ENCODE results near the gene TMEM167B. TPM values are rescaled to one million over a fixed set of nuclear protein-coding genes. Genes with fewer than 3 reads are reported as not detected.

TMEM167B gene
- total and polyA plus RNA-seq, 9 donors = 18.2 to 58.0 (median 41.9) TPM

DNA sequence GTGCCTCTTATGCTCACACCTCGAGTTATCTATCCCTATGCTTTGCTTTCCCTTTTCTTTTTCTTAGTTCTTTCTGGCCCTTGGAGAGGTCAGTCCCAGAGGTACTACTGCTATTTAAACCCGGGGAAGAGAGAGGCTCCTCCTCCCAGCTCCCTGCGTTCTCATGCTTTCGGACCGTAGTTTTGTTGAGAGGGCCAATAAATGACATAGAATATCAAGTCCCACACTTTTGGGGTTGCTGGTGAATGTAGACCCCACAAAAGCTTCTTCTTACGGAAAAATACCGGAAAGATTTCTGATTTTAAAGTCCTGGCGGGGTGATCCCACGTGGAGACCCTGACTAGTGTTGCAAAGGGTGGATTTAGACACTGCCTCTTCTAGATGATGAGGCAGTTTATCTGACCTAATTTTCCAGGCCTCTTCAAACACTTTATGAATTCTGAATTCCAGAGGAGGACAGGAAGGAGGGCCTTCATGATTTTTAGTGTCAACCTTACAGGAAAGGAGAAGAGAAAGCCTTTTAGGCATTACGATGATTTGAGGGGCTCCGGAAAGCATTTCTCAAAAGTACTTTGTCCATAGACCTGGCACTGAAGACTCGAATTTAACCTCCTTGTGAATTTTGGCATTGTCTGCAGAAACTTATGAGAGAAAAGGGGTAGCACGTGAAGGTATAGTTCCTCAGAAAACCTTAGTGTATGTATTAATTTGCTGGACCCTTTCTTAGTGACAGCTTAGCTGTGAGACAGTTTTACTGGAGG is 694 bp downstream of the TMEM167B start:
- WGBS, 3 donors = 2 to 3% (median 3%) methylated on average over 13 of the region's 13 CpGs
- intact Hi-C loops (cut with DNase I) = loop anchor here in 1 of 4 donors (10.0 kb wide), 1 partner anchor 136 kb away; no protein-coding TSS in a partner anchor
- peaks cover 4% of the 10 kb centered on the region for H3K4me1 ChIP-seq (ENCODE audit: insufficient read depth)

DNA sequence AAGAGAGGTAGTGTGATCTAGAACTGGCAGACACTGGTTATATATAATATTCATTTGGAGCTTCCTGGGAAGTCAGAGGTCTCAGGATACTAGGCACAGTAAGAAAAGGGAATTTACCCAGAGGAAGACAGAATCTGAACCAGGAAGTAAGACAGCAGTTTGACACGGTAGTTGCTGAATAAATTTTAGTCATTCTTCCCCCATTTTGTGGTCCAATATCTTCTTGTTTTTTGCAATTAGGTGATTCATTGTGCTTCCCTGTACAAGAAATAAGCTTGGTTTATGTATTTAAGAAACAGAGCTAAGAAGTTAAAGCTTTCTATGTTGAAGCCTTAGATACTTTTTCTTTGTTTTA is 1.3 kb downstream of the TMEM167B start:
- intact Hi-C loops (cut with DNase I) = loop anchor here in 1 of 4 donors (10.0 kb wide), 1 partner anchor 137 kb away; no protein-coding TSS in a partner anchor
- TF ChIP-seq POLR2A (IDR thresholded peaks at IDR 0.05) (no peak), EP300 (IDR thresholded peaks at IDR 0.05) (no peak)
- TF ChIP-seq, protein P1, sequence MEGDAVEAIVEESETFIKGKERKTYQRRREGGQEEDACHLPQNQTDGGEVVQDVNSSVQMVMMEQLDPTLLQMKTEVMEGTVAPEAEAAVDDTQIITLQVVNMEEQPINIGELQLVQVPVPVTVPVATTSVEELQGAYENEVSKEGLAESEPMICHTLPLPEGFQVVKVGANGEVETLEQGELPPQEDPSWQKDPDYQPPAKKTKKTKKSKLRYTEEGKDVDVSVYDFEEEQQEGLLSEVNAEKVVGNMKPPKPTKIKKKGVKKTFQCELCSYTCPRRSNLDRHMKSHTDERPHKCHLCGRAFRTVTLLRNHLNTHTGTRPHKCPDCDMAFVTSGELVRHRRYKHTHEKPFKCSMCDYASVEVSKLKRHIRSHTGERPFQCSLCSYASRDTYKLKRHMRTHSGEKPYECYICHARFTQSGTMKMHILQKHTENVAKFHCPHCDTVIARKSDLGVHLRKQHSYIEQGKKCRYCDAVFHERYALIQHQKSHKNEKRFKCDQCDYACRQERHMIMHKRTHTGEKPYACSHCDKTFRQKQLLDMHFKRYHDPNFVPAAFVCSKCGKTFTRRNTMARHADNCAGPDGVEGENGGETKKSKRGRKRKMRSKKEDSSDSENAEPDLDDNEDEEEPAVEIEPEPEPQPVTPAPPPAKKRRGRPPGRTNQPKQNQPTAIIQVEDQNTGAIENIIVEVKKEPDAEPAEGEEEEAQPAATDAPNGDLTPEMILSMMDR (IDR thresholded peaks at IDR 0.05) = no peak

More for the DNA sequence above, 694 bp downstream of the TMEM167B start:
- Histone ChIP-seq H3K4me3 (peak overlapping the region; percentile 89), H3K36me3 (no peaks in the 10 kb centered on the region), H3K9me3 (no peaks in the 10 kb centered on the region), H3K27ac (peak overlapping the region; percentile 56 to 67), H3K27me3 (no peaks in the 10 kb centered on the region)
- no peak for TF ChIP-seq EP300 (IDR thresholded peaks at IDR 0.05)
- TF ChIP-seq, protein P1 (IDR thresholded peaks at IDR 0.05) = no peak
- no peak for TF ChIP-seq POLR2A (IDR thresholded peaks at IDR 0.05)
- DNase-seq = peak in 1 of 5 donors; percentile 22

DNA sequence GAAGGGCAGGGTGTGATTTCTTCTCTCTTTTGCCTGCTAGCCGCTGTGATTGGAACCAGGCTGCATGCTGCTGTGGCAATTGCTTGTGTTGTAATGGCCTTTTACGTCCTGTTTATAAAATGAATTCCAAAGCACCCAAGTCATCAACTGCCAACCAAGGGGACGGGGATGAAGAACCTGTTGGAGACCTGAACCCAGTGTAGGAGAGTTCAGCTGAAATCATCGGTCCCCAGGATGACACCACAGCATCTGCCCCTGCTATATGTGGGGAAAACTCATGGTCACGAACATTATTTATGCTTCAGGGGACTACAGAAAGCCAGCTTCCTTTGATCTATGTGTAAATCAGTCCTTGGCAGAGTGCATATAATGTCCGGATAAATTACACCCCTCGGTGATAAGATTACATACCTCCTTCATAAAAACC is 3.8 kb downstream of the TMEM167B start:
- Histone ChIP-seq H3K36me3 (no peaks in the 10 kb centered on the region), H3K4me3 (no peak overlapping the region), H3K27me3 (no peaks in the 10 kb centered on the region), H3K9me3 (no peaks in the 10 kb centered on the region), H3K4me1 (ENCODE audit: insufficient read depth) (peaks cover 2% of the 10 kb centered on the region), H3K27ac (no peak overlapping the region)
- intact Hi-C loops (cut with DNase I) = loop anchor here in 1 of 4 donors (10.0 kb wide), 1 partner anchor 140 kb away; no protein-coding TSS in a partner anchor
- DNase-seq = no peak
- TF ChIP-seq, protein P1 (IDR thresholded peaks at IDR 0.05) = no peak
- no peak for TF ChIP-seq POLR2A (IDR thresholded peaks at IDR 0.05)
- no peak for TF ChIP-seq EP300 (IDR thresholded peaks at IDR 0.05)
- WGBS, 3 donors = 57 to 62% (median 61%) methylated on average over 7 of the region's 7 CpGs

More for the DNA sequence above, 1.3 kb downstream of the TMEM167B start:
- Histone ChIP-seq H3K4me1 (ENCODE audit: insufficient read depth) (peaks cover 4% of the 10 kb centered on the region), H3K9me3 (no peaks in the 10 kb centered on the region), H3K36me3 (no peaks in the 10 kb centered on the region), H3K27me3 (no peaks in the 10 kb centered on the region), H3K4me3 (peak overlapping the region; percentile 89), H3K27ac (no peak overlapping the region)
- no peak for DNase-seq
- 0 to 8% (median 2%) methylated on average over 1 of the region's 1 CpG for WGBS, 3 donors

DNA sequence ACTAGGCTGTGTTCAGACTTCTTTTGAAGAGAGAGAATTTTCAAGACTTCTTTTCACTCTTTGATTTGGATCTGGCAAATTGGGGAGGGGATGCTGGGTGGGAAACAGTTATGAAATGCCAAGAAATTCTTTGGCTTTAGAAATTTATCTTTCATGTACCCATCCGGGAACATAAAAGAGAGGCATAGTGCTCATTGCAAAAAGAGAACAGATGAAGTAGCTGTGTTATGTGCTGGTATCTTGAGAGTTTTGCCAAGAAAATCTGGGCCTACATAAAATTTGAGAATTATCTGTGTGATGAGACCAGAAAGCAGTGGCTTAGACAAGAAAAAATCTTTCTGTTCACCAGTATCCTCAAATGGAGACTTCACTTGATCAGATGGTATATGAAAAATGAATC is 4.3 kb downstream of the TMEM167B start:
- 72 to 80% (median 79%) methylated on average over 1 of the region's 1 CpG for WGBS, 3 donors
- no peaks in the 10 kb centered on the region for H3K27me3 ChIP-seq
- DNase-seq = no peak
- H3K27ac ChIP-seq = no peak overlapping the region
- H3K4me1 ChIP-seq (ENCODE audit: insufficient read depth) = peaks cover 2% of the 10 kb centered on the region
- no peak overlapping the region for H3K4me3 ChIP-seq
- no peaks in the 10 kb centered on the region for H3K36me3 ChIP-seq
- H3K9me3 ChIP-seq = no peaks in the 10 kb centered on the region
- TF ChIP-seq POLR2A (IDR thresholded peaks at IDR 0.05) (no peak), EP300 (IDR thresholded peaks at IDR 0.05) (no peak)
- TF ChIP-seq, protein P1 (IDR thresholded peaks at IDR 0.05) = no peak
- intact Hi-C loops (cut with DNase I) = loop anchor here in 2 of 4 donors (5.0 to 10.0 kb wide), 2 partner anchors 53 to 140 kb away; partner anchors contain the start of gene WDR47 (in 1 of the 2)
